Cortex of kidney (tissue), 1 donor: ENCODE measurements around the gene USP2.

Source experiments
- DNase-seq: peaks from one replicate; lab custom pipeline; 2025; lab: John Stamatoyannopoulos, UW

USP2 gene

DNA sequence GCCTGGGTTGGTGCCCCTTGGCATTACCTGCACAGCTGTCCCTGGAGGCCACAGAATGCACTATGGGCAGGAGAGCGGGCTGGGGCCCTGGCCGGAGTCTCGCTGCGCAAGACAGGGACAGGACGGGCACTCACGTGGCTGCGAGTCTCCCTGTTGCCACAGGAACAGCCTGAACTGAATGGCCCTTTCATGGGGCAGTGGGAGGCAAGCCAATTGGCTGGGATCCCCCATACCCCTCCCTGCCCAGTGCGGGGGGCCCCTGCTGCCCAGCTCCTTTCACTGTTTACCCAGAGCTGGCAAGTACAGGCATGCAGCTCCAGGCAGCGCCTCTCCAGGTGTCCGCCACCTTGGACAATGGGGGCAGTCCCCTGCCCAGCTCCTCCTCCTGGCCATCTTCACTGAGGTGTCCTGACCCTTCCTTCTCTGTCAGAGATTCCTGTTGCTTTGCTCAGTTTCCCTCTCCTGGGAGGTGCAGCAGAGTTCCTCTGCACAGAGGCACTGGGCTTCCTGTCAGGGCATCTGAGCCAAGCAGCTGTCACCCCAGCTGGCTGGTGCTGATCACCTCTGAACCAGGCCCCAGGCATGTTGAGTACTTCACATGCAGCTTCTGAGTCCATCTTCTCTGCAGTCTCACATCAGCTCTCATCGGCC is 5.2 kb downstream of the USP2 start:
- DNase-seq = no peak

- DNase-seq = no peak
Observed at GRCh38 chr11:119375337-119376196, 5.9 kb downstream of the USP2 start.

DNA sequence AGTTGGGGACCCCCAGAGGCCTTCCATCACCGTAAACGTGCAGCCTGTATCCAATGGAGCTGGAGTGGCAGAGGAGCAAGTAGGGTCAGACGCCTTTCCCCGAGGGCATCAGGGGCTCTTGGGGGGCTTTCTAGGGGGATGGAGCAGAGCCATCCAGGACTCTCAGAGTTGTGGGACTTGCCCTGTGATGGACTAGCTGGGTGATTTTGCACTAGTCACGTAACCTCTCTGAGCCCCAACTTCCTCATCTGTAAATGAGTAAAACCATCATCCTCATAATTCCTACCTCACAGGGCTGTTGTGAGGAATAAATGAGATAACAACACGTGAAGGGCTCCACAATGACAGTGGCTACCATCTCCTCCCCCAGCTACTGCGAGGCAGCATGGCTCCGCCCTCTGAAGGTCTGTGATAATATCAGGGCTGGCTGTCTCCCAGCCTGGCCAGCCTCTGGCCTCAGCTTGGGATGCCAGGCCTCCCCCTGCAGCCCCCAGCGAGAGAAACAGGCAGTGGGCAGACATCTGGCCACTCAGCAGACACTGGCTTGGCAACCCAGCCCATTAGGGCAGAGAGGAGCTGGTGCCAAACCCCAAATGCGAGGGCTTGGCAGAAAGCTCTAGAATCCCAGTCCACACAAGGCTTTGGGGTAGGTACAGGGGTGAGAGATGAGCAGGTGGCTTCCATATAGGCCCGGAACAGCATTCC is 6.7 kb downstream of the USP2 start:
- no peak for DNase-seq

GRCh38 chr11:119373921-119374631 is 7.4 kb downstream of the USP2 start:
- DNase-seq = no peak

GRCh38 chr11:119373059-119373920 is 8.2 kb downstream of the USP2 start:
- no peak for DNase-seq

DNA sequence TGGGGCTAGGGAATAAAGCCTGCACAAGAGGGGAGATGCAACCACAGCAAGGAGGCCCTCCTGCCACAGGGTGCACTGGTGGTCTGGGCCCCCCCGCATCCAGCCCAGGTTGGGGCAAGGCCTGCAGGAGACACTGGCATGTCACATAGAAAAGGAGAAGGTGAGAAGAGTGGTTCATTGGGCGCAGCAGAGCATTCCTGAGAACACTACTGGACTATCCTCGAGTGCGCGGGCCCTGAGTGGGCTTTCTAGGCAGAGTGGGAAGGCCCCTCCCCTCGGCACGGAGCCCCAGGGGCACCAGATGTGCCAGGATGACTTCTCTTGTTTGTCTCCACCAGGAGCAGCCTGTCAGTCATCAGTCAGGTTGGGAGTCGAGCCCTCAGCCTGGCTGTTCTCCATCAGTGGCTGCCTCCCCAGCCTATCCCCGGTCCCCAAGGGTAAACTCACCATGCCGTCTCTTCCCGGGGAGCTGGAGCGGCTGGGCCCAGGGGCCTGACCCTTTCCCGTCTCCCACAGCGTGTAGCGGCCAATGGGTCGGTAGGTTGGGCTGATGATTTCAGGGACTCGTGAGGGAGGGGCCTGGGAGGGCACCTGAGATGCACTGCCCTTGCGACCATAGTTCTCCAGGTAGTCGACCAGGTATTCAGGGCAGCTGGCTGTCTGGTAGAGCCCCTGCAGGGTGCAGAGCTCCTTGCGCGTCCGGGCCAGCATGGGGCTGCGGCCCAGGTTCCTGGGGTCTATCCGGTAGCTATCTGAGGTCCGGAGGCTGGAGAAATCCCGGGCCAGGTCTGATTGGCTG is 9.0 kb downstream of the USP2 start:
- no peak for DNase-seq

- DNase-seq = no peak
Observed at GRCh38 chr11:119371778-119372182, 9.7 kb downstream of the USP2 start.

DNA sequence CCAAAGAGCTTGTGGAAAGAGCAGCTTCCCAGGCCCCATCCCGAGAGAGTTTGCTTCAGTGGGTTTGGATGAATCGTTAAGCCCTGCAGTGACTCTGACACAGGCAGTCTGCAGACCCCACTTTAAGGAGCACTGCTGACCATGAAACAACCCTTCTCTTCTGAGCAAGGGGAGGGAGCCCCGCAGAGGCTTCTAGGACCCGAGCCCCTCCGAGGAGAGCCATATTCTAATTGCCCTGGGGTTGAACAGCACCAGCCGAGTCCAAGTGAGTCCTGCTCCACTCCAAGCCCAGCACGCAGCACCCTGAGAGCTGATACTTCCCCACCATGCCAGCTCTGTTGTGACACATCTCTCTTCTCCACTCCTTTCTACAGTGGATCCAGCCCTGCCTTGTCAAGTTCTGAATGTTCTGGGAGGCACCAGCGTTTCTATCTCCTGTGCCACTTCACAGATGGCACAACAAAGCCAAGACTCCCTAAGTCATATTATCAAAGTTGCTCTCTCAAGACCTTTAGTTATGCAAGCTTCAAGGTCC is 10.4 kb downstream of the USP2 start:
- no peak for DNase-seq

DNA sequence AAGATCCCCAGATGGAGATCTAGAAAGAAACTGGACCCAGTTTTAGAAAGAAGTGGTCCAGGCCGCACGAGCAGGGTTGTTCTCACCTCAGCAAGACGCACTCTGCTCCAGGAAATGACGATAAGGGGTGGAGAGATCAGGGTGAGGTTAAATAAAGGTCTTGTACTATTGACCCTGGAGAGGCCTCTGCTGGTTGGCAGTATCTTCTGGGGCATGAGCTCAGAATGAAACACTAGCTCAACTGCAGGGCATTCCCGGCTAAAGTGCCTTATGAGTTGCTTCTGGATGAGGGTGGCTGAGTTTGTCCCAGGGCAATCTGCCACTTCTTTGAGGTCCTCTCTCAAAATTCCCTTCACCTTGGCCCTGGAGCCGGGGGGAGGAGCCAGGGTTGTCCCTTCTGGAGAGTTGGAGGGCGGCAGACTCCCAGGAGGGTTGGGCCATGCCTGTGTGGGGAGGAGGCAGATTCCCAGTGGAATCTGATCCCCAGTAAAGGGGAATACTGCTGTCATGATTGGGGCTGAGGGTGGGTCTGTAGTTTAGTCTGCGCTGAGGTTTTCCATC is 10.9 kb downstream of the USP2 start:
- DNase-seq = no peak

DNA sequence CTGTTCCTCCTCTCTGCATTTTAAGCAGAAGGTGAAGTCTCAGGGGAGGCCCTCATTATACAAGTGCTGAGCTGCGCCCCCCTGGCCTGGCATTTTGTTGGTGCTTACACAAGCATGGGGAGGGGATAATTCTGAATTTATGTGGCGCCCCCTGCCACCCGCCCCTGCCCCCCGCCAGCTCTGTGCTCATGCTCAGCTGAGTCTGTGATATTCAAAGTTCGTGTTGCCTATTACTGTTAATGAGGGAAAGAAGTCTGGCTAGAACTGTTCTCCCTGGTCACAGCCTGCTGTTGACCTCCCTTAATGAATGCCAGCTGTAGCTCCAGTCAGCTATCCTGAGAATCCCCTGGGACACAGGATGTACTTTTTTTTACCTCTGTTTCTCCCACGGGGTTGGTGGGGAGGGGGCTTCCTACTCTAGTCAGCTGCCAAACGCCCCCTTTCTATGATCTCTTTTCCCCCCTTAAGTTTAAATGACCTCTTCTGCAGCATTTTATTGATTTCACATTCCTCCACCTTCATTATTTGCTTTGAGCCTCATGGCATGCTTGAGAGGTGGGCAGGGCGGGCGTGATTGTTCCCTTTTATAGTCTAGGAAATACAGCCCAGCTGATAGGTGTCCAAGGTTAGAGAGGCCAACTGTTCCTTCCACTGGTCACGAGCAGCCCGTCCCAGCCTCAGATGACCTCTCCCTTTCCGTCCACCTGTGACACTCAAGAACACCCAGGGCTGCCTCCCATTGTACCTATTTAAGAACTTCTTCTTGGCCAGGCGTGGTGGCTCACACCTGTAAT is 12.2 kb downstream of the USP2 start:
- no peak for DNase-seq

DNA sequence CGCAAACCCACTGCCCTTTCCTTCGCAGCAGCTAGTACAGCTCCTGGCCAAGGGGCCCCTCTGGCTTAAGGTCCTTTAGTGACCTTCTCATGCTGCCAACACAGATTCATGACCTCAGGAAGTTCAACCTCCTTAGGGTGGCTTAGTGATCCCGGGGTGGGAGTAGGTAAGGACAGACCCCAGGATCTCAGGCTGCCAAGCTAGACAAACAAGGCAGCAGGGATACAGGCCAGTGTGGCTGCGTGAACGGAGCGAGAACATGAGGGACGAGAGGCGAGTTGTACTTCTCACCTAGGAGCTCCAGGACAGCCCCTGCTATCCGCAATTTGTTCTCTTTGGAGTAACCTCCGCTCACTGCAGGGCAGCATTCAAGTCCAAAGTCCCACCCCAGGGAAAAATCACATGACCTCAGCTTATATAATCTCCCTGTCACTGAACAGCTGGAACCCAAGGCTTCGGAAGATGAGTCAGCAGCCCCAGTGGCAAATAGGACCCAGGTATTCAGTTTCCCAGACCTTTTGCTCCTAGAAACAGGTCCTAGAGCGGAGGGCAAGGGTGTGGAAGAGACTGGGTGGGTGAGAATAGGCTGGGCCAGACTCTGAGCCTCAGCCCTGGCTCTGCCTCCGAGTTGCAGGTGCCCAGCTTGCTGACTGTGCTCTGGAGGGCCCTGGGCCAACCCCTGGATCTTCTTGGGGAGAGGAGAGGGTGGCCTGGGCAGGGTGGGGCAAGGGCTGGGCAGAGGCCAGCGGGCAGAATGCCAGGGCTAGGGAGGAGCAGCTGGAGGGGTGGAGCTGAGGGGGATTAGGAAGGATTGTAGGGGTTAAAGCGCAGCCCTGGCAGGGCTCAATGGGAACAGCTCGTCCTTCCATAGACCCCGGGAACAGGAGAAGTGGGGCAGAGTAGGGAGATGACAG is 13.1 kb downstream of the USP2 start:
- DNase-seq = no peak

DNA sequence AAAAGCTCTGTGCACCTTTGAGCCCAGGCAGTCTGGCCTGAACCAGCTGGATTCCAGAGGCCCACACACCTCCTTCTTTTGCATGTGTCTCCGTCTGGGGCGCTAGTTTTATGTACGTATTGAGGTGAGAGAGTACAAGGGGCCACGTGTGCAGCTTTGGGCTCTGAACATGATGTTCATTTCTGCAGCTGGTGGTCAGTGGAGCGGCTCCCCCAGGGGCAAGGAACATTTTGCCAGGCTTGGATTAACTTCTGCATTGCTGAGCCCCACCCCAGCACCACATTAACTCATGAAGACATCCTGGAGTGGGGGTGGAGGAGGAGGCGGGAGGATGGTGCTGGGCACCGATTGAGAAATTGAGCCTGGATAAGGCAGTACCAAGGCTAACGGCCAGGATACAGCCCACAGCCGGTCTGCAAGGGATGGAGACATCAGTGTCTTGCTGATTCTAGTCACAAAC is 13.8 kb downstream of the USP2 start:
- no peak for DNase-seq

DNA sequence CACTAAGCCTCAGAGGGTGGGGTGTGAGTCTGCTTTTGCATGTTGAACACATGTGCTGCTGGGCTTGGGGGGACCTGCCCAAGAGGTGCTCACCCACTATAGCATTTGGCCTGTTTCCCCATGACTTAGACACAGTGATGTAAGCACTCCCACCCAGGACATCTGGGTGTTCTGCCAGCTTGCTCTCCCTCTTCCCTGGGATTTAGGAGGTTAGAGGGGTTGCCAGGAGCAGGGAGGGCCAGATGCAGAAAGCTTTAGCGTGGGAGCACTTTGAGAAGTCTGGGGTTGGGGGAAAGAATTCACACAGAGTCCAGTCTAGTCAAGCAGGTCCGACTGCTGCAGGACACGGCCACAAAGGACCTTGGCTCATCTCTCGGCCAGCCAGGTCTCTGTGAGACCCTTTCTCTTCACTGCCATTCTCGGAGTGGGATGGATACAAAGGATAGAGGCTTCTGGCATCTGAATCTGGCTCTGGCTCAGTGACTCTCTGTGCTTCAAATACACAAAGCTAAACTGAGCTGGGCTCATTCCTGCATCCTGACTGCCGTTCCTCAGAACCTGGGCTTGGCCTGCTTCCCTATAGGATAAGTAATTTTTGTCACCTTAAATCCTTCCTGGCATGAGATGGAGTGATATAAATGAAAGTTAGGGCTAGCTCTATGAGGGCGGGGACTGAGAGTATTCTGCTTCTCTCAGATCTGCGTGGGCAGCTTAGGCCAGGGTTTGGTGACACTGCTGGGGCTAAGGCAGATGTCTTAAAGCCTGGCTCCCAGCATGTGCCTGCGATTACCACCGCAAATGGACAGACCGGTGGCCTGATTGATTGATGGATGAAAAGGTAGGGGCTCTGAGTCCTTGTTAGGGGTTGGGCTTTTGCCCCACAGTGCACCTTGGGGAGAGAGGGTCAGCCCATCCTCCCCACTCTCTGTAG is 14.5 kb downstream of the USP2 start:
- DNase-seq = no peak

DNA sequence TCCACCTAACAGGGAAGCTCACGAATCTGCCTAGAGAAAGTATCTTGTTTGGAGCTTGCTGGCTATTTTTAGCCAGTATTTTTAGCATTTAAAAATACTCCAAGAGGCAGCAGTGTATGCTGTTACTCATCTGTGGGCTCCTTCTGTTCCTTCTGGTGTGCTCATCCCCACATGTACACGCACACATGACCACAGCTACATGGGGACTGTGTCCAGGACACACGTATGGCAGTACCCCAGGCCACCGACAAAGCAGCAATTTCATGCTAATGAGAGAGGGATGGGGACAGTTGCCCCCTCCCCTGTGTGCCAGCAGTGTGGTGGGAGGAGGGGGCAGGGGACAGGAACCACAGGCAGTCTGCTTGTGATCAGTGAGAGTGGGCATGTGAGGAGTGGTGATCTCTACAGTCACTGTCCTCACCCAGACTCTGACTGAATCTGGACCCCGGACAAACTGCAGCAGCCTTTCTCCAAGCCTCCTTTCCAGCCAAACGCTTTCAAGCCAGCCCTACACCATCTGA is 16.4 kb downstream of the USP2 start:
- no peak for DNase-seq

DNA sequence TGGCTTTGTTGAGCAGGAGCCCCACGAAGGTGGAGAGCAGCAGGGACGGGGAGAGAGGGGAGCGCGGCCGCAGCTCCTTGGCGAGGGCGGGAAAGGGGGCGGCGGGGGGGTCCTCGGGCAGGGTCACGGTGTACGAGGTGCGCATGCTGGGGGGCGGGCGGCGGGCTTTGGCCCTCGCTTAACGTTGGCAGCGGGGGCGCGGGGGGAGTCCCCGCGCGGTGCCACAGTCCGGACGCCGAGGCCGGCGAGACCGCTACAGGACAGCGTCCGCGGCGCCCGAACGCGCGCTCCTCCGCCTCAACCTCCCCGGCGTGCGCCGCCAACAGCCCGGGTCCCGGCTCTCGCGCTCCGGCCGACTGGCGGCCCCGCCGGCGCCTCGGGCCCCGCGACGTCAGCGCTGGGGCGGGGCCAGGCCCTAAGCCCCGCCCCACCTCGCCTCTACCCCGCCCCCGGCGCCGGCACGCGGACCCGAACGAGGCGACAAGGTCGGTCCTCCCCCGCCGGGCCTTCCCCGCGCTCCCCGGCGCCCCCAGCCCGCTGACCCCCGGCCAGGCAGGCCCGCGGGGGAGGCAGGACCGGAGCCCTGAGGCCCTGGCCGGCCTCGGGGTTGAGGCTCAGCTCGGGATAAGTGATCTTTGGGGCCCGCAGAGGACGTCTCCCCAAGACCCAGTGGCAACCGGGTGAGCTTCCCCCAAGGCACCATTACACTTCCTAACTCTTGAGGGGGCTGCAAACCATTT is 17.5 kb downstream of the USP2 start:
- no peak for DNase-seq
